Activated naive CD4-positive, alpha-beta T cell treated with anti-CD3 and anti-CD28 coated beads, Interleukin-2, amount 50 U/mL, for 72 hours (primary cell): Measurements from ENCODE around the gene HPGDS. TPM values are rescaled to one million over a fixed set of nuclear protein-coding genes. Genes with fewer than 3 reads are reported as not detected.
"Not testable (repeated sequence)": the region's sequence is repeated elsewhere in the genome, so short reads cannot be mapped to it uniquely, and the experiment has no call there.

Experiments
- ATAC-seq, 2 donors: fragments of 150-1000 bp; cut with Tn5 transposase; 2 replicates each; pipeline ENCODE4 v1.10.0; 2021; ENCODE audit warnings: mild to moderate bottlenecking in 2 of 2, moderate library complexity in 2 of 2
- DNase-seq, 2 donors: peaks; one replicate each; pipeline ENCODE4 v3.0.0; 2021 to 2022; ENCODE audit warnings: low spot score in 2 of 2
- H3K27ac Mint-ChIP-seq, 2 donors: one replicate each; pipeline ENCODE4 v1.8.0; 2022; ENCODE audit warnings: mild to moderate bottlenecking in 2 of 2, mixed read lengths in 2 of 2
- H3K36me3 Mint-ChIP-seq, 2 donors: one replicate each; pipeline ENCODE4 v1.8.0; 2022; ENCODE audit warnings: mixed read lengths in 2 of 2
- H3K9me3 Mint-ChIP-seq, 2 donors: one replicate each; pipeline ENCODE4 v1.8.0; 2022; ENCODE audit warnings: mixed read lengths in 2 of 2
- total RNA-seq, 2 donors: library from RNA; stranded (reverse); gene quantifications; one replicate each; pipeline ENCODE4 v1.2.3, GENCODE V29; 2022

The HPGDS gene
- total RNA-seq, 2 donors from 2014 or later: 0.19 TPM; not detected in 1

GRCh38 chr4:94302191-94302590, 40.4 kb downstream of the HPGDS start:
- Mint-ChIP-seq H3K27ac (no peak overlapping the region), H3K9me3 (no peaks in the 10 kb centered on the region), H3K36me3 (no peaks in the 10 kb centered on the region)
- DNase-seq: no peak
- no peak for ATAC-seq

- ATAC-seq: no peak
- H3K36me3 Mint-ChIP-seq: no peaks in the 10 kb centered on the region
- no peaks in the 10 kb centered on the region for H3K9me3 Mint-ChIP-seq
- DNase-seq: no peak
- H3K27ac Mint-ChIP-seq: no peak overlapping the region
Measured at GRCh38 chr4:94298725-94299252, 43.8 kb downstream of the HPGDS start.

- H3K9me3 Mint-ChIP-seq, DNase-seq, ATAC-seq, H3K27ac Mint-ChIP-seq, H3K36me3 Mint-ChIP-seq: not testable (repeated sequence)
Measured at GRCh38 chr4:94295473-94295872, 47.2 kb downstream of the HPGDS start.

GRCh38 chr4:94293981-94294380, 48.7 kb downstream of the HPGDS start:
- H3K36me3 Mint-ChIP-seq: peaks cover 5 to 15% of the 10 kb centered on the region in 2 donors
- ATAC-seq, H3K27ac Mint-ChIP-seq, DNase-seq, H3K9me3 Mint-ChIP-seq: not testable (repeated sequence)

- ATAC-seq (no peak), DNase-seq (no peak)
- Mint-ChIP-seq H3K27ac (no peak overlapping the region), H3K36me3 (peaks cover 10 to 27% of the 10 kb centered on the region in 2 donors), H3K9me3 (no peaks in the 10 kb centered on the region)
Measured at GRCh38 chr4:94290245-94290644, 52.4 kb downstream of the HPGDS start.

- Mint-ChIP-seq H3K36me3 (peaks cover 15 to 42% of the 10 kb centered on the region in 2 donors), H3K27ac (peak overlapping the region in 1 of 2 donors; percentile 24), H3K9me3 (no peaks in the 10 kb centered on the region)
- DNase-seq: no peak
- no peak for ATAC-seq
Measured at GRCh38 chr4:94285666-94286065, 57.0 kb downstream of the HPGDS start.

- no peaks in the 10 kb centered on the region for H3K9me3 Mint-ChIP-seq
- peaks cover 15 to 36% of the 10 kb centered on the region in 2 donors for H3K36me3 Mint-ChIP-seq
- peak in 1 of 2 donors; percentile 57 for ATAC-seq
- H3K27ac Mint-ChIP-seq: no peak overlapping the region
- no peak for DNase-seq
Measured at GRCh38 chr4:94284889-94285288, 57.7 kb downstream of the HPGDS start.

GRCh38 chr4:94278781-94279180, 63.9 kb downstream of the HPGDS start:
- Mint-ChIP-seq H3K36me3 (peaks cover 19 to 32% of the 10 kb centered on the region in 2 donors), H3K9me3 (no peaks in the 10 kb centered on the region), H3K27ac (no peak overlapping the region)
- DNase-seq (no peak), ATAC-seq (no peak)

GRCh38 chr4:94277534-94277933, 65.1 kb downstream of the HPGDS start:
- no peak for DNase-seq
- Mint-ChIP-seq H3K36me3 (peaks cover 10 to 20% of the 10 kb centered on the region in 2 donors), H3K9me3 (no peaks in the 10 kb centered on the region), H3K27ac (no peak overlapping the region)
- no peak for ATAC-seq

- DNase-seq (no peak), ATAC-seq (no peak)
- peaks cover 10 to 19% of the 10 kb centered on the region in 2 donors for H3K36me3 Mint-ChIP-seq
- no peak overlapping the region for H3K27ac Mint-ChIP-seq
- no peaks in the 10 kb centered on the region for H3K9me3 Mint-ChIP-seq
Measured at GRCh38 chr4:94276204-94276603, 66.4 kb downstream of the HPGDS start.

GRCh38 chr4:94274912-94275311, 67.7 kb downstream of the HPGDS start:
- H3K36me3 Mint-ChIP-seq: peaks cover 10 to 19% of the 10 kb centered on the region in 2 donors
- DNase-seq (no peak), ATAC-seq (no peak)
- no peak overlapping the region for H3K27ac Mint-ChIP-seq
- no peaks in the 10 kb centered on the region for H3K9me3 Mint-ChIP-seq

- no peak for DNase-seq
- Mint-ChIP-seq H3K27ac (no peak overlapping the region), H3K36me3 (peaks cover 0 to 5% of the 10 kb centered on the region in 2 donors), H3K9me3 (no peaks in the 10 kb centered on the region)
- ATAC-seq: no peak
Measured at GRCh38 chr4:94271248-94271647, 71.4 kb downstream of the HPGDS start.

- DNase-seq: no peak
- Mint-ChIP-seq H3K36me3 (peaks cover 0 to 6% of the 10 kb centered on the region in 2 donors), H3K27ac (no peak overlapping the region), H3K9me3 (no peaks in the 10 kb centered on the region)
- ATAC-seq: no peak
Measured at GRCh38 chr4:94267037-94267436, 75.6 kb downstream of the HPGDS start.

- ATAC-seq: no peak
- H3K36me3 Mint-ChIP-seq: peaks cover 0 to 8% of the 10 kb centered on the region in 2 donors
Measured at GRCh38 chr4:94262163-94263016, 80.2 kb downstream of the HPGDS start.

GRCh38 chr4:94256828-94257227, 85.8 kb downstream of the HPGDS start:
- ATAC-seq (no peak), DNase-seq (no peak)
- Mint-ChIP-seq H3K36me3 (peaks cover 0 to 10% of the 10 kb centered on the region in 2 donors), H3K9me3 (no peaks in the 10 kb centered on the region), H3K27ac (no peak overlapping the region)

More at GRCh38 chr4:94262163-94263016, 80.2 kb downstream of the HPGDS start:
- Mint-ChIP-seq H3K9me3 (no peaks in the 10 kb centered on the region), H3K27ac (no peak overlapping the region)
- DNase-seq: no peak

- Mint-ChIP-seq H3K27ac (no peak overlapping the region), H3K36me3 (peaks cover 0 to 7% of the 10 kb centered on the region in 2 donors), H3K9me3 (no peaks in the 10 kb centered on the region)
- ATAC-seq: peak in 1 of 2 donors; percentile 26
- DNase-seq: no peak
Measured at GRCh38 chr4:94256144-94256783, 86.4 kb downstream of the HPGDS start.

GRCh38 chr4:94253036-94253435, 89.6 kb downstream of the HPGDS start:
- DNase-seq (no peak), ATAC-seq (no peak)
- Mint-ChIP-seq H3K27ac (no peak overlapping the region), H3K9me3 (no peaks in the 10 kb centered on the region), H3K36me3 (peaks cover 0 to 14% of the 10 kb centered on the region in 2 donors)
